ENCODE data around the gene AARS1.
"Not testable (repeated sequence)": the region's sequence is repeated elsewhere in the genome, so short reads cannot be mapped to it uniquely, and the experiment has no call there.

AARS1 gene

GRCh38 chr16:70289229-70290094, at the start of gene AARS1:
Gene AARS1, minus strand, starts transcription at chr16:70289506. Its CDS starts 6,743 bp downstream, at chr16:70282763.
- peak; percentile 100 for DNase-seq

GRCh38 chr16:70337814-70338213, 48.5 kb upstream of the AARS1 start:
- no peak for DNase-seq

- not testable (repeated sequence) for DNase-seq
These were observed 43.4 kb upstream of the AARS1 start for GRCh38 chr16:70332728-70333127.

- no peak for DNase-seq
These were observed 42.5 kb upstream of the AARS1 start for GRCh38 chr16:70331588-70332358.

GRCh38 chr16:70331091-70331490, 41.8 kb upstream of the AARS1 start:
- DNase-seq, result no peak

- DNase-seq, result no peak
These were observed 35.9 kb upstream of the AARS1 start for GRCh38 chr16:70324998-70325747.

GRCh38 chr16:70320121-70320520, 30.8 kb upstream of the AARS1 start:
- DNase-seq, result no peak

- DNase-seq, result not testable (repeated sequence)
These were observed 18.4 kb upstream of the AARS1 start for GRCh38 chr16:70307726-70308125.

- DNase-seq, result no peak
These were observed 17.6 kb upstream of the AARS1 start for GRCh38 chr16:70306880-70307279.

- no peak for DNase-seq
These were observed 15.7 kb upstream of the AARS1 start for GRCh38 chr16:70304892-70305448.

GRCh38 chr16:70302745-70303144, 13.4 kb upstream of the AARS1 start:
- DNase-seq, result no peak

GRCh38 chr16:70301121-70301520, 11.8 kb upstream of the AARS1 start:
- DNase-seq, result no peak

GRCh38 chr16:70298988-70299938, 10.0 kb upstream of the AARS1 start, which contains the start of gene DDX19B:
Gene DDX19B, plus strand, starts transcription at chr16:70299186. Its CDS starts 112 bp downstream, at chr16:70299298.
- peak; percentile 25 for DNase-seq

- no peak for DNase-seq
These were observed 6.3 kb upstream of the AARS1 start for GRCh38 chr16:70295634-70296033.

GRCh38 chr16:70294385-70295025, 5.2 kb upstream of the AARS1 start:
- DNase-seq, result no peak

GRCh38 chr16:70292148-70292547, 2.8 kb upstream of the AARS1 start:
- not testable (repeated sequence) for DNase-seq

- no peak for DNase-seq
These were observed 1.7 kb upstream of the AARS1 start for GRCh38 chr16:70290949-70291519.

- not testable (repeated sequence) for DNase-seq
These were observed 1.9 kb downstream of the AARS1 start for GRCh38 chr16:70287304-70287971.

- no peak for DNase-seq
These were observed 12.9 kb downstream of the AARS1 start for GRCh38 chr16:70276392-70276791.

- no peak for DNase-seq
These were observed 17.6 kb downstream of the AARS1 start for GRCh38 chr16:70271696-70272095.

All from amniotic stem cell (primary cell).